ENCODE data around the gene IMP4.
A peak's percentile ranks its signal among the peaks of the same experiment; 100 is the strongest.

The IMP4 gene

GRCh38 chr2:130336150-130336876, 6.4 kb upstream of the IMP4 start:
- no peak for DNase-seq (ENCODE audit: low read depth, low spot score)

GRCh38 chr2:130336877-130337734, 5.6 kb upstream of the IMP4 start:
- peak; percentile 81 for DNase-seq (ENCODE audit: low read depth, low spot score)

DNA sequence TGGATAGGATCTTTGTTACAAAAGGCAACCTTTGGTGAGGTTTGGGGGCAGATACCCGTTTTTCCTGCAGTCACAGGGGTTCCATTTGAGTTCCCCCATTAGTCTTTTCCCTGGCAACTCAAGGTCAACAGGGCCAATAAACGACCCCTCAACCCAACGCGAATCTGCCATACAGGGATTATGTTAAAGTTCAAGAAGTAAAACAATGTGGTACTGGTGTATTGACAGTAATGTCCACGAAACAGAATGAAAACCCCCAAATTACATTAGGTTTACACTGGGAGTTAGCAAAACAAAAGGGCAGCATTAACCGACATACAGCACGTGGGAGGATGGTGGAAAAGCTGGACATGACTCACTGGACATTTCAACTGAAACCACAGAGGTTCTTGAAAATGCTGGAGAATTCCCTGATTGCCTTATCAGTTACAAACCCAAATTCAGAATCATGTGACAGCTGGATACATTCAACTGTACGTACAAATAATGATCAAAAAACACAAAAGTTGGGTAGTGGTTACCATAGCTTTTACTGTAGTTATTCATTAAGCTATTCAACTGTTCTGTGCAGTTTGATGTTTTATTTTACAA, 4.9 kb upstream of the IMP4 start:
- DNase-seq (ENCODE audit: low read depth, low spot score), result no peak

DNA sequence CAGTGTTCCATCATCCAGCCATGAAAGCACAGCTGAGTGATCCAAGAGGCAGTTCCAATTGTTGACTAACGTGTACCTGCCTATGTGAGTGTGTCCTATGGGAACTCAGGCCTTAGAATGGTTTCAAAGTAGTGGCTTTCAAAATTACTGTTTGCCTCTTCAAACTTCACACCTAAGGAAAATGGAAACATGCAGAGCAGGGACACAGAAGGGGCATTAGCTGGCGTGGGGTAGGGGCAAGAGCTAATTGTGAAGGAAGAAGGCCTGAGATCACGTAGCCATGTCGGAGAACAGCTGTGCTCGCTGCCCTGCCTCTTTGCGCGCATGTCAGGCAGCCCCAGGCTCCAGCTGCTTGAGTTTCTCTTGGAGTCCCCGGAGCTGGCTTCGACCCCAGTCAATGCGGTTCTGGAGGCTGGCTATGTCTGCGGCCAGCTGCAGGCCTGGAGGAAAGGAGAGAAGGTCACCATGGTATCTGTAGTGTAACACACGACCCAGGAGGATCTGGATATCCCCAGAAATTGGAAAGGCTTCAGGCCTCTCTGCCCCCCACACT, 3.8 kb upstream of the IMP4 start:
- no peak for DNase-seq (ENCODE audit: low read depth, low spot score)

DNA sequence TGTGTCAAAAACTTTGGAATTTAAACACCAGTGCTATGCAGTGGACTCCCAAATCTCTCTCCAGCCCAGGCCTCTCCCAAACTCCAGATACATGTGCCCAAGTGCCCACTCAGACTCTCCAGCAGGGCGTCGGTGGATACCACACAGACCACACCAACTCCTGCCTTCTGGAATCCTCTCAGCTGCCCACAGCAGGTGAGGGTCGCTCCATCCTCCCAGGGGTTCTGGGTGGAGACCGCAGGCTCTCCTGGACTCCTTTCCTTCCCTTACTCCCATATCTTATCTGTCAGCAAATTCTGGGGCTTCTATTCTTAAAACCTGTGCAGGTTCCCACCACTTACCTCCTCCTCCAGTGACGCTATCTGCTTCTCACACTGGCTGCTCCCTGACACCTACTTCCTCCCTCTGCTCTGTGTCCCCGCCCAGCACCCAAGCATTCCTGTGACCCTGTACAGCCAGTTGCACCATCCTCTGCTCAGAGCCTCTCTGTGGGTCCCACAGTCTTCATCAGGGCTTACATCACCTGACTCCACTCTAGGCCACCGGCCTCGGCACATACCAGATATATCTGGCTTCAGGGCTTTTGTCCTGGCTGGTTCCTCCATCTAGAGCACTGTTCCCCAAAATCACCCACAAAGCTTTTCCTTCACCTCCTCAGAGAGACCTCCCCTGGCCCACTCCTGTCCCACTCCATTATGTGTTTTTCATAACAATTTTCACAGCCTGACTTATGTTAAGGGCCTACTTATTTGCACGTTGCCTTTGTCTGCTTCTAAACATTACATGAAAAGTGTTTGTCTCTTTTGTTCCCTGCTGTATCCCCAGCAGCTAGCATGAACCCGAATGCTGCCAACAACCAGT, 2.6 kb upstream of the IMP4 start:
- no peak for DNase-seq (ENCODE audit: low read depth, low spot score)

- no peak for DNase-seq (ENCODE audit: low read depth, low spot score)
These were observed 1.1 kb upstream of the IMP4 start for GRCh38 chr2:130341562-130342019.

DNA sequence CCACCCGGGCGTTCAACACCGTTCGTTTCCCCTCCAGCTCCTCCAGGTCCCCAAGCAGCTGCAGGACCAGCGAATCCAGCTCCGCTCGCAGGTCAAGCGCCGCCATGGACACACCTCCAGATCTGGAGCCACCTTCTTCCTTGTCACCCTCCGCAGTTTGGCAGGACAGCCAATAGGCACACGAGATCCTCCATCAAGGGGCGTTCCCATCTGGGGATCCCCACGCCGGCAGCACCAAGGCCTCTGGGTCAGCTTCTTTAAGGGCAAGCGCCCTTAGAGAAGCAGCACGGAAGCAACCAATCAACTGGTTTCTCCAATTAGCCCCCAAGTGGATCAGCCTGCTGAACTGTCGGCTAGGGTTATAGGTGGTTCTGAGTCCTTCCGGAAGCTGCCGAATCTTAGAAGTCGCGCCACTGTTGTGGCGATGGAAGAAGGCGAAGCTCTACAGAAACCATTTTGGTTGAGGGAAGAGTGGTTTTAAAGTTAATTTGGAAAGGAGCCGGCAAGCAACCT, 621 bp upstream of the IMP4 start:
- peak; percentile 88 for DNase-seq (ENCODE audit: low read depth, low spot score)

GRCh38 chr2:130344578-130344977, 1.9 kb downstream of the IMP4 start:
- DNase-seq (ENCODE audit: low read depth, low spot score), result no peak

- DNase-seq (ENCODE audit: low read depth, low spot score), result no peak
These were observed 2.4 kb downstream of the IMP4 start for GRCh38 chr2:130345091-130345490.

GRCh38 chr2:130345611-130346010, 2.9 kb downstream of the IMP4 start:
- DNase-seq (ENCODE audit: low read depth, low spot score), result no peak

DNA sequence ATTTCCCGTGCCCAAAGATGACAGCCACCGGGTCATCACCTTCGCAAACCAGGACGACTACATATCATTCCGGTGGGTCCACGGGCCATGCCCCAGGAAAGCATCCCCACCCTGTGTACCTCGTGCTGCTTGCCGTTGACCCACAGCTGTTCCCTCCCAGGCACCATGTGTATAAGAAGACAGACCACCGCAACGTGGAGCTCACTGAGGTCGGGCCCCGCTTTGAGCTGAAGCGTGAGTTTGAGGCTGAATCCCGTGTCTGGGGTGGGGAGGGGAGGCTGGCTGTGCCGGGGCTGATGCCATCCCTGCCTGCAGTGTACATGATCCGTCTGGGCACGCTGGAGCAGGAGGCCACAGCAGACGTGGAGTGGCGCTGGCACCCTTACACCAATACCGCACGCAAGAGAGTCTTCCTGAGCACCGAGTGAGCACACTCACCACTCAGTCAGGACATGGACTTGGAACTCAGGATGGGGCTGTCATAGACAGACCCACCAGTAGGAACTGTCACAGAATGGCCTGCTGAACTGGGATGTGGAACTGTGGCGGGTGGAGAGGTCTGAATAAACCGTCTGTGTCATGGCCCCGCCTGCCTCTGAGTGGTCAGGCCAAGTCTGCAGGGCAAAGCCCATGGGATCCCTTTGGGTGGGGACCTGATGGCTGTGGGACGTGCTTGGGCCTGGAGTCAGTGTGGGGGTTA, 3.5 kb downstream of the IMP4 start:
- no peak for DNase-seq (ENCODE audit: low read depth, low spot score)

- no peak for DNase-seq (ENCODE audit: low read depth, low spot score)
These were observed 4.0 kb downstream of the IMP4 start for GRCh38 chr2:130346741-130347066.

DNA sequence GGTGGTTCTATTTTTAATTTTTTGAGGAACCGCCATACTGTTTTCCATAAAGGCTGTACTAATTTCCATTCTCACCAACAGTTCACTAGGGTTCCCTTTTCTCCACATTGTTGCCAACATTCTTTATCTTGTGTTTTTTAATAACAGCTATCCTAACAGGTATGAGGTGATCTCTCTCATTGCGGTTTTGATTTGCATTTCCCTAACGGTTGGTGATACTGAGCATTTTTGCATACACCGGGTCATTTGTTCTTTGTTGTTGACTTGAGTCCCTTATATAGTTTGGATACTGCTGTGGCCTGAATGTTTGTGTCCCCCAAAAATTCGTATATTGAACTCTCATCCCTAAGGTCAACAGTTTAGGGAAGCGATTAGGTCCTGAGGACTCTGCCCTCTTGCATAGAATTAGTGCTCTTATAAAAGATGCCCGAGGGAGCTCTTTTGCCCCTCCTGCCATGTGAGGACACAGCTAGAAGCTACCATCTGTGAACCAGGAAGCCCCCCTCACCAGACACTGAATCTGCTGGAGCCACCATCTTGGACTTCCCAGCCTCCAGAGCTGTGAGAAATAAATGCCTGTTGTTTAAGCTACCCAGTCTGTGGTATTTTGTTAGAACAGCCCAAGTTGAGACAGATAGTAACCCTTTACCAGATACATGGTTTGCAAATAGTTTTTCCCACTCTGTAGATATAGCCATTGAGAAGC, 4.7 kb downstream of the IMP4 start:
- DNase-seq (ENCODE audit: low read depth, low spot score), result no peak

DNA sequence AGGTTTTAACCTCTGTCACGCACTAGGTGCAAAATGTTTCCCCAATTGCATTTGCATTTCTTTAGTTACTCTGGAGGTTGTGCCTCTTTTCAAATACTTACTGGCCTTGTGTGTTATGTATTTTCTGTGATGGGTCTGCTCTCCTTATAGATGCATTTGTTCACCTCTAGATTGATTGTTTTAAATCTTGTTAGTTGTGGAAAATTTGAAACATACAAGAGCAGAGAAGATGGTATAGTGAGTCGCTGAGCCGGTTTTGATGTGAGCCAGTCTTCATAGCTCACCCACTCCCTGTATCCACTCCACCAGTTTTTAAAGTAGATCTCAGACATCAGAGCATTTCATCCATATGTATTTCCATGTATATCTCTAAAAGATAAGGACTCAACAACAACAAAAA, 6.5 kb downstream of the IMP4 start:
- DNase-seq (ENCODE audit: low read depth, low spot score), result no peak

GRCh38 chr2:130351711-130352110, 9.0 kb downstream of the IMP4 start:
- DNase-seq (ENCODE audit: low read depth, low spot score), result no peak

GRCh38 chr2:130352237-130352636, 9.5 kb downstream of the IMP4 start:
- no peak for DNase-seq (ENCODE audit: low read depth, low spot score)

- no peak for DNase-seq (ENCODE audit: low read depth, low spot score)
These were observed 10.8 kb downstream of the IMP4 start for GRCh38 chr2:130353291-130354138.

DNA sequence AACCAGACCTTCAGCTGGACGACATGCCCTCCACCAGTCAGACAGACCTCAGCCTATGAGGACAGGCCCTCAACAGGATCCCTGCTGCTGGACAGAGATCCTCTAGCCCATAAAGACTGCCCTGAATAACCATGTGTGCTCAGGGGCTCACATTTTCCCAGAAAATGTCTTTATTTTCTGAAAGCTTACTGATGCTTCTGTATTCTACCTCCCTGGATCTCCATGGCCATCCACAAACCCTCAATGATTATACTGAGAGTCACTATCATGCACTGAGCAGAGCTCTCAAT, 11.4 kb downstream of the IMP4 start:
- DNase-seq (ENCODE audit: low read depth, low spot score), result no peak

GRCh38 chr2:130355172-130355577, 12.5 kb downstream of the IMP4 start:
- DNase-seq (ENCODE audit: low read depth, low spot score), result no peak

All from brain pericyte (primary cell).